Esophagus squamous epithelium (tissue), 5 donors: ENCODE data around the gene MYPN. TPM values are rescaled to one million over a fixed set of nuclear protein-coding genes. Genes with fewer than 3 reads are reported as not detected.
"Not testable (repeated sequence)": the region's sequence is repeated elsewhere in the genome, so short reads cannot be mapped to it uniquely, and the experiment has no call there.

Experiments
- DNase-seq: peaks from one replicate; lab custom pipeline; 2025; lab: John Stamatoyannopoulos, UW
- H3K27ac ChIP-seq, 4 donors: fragments of 200-600 bp; sonication (generic); one replicate each; pipeline ENCODE4 v1.5.1; 2016 to 2019; ENCODE audit warnings: mild to moderate bottlenecking in 1 of 4
- H3K27me3 ChIP-seq, 4 donors: fragments of 200-600 bp; sonication (generic); 1 replicate in 3 of 4; 2 replicates in 1 of 4; pipeline versions ENCODE4 v1.5.1 to v1.6.0; 2017 to 2021; ENCODE audit warnings: antibody characterized with exemption in 1 of 4
- H3K36me3 ChIP-seq, 3 donors: fragments of 200-600 bp; sonication (generic); one replicate each; pipeline ENCODE4 v1.5.1; 2016 to 2019
- H3K4me1 ChIP-seq, 3 donors: fragments of 200-600 bp; sonication (generic); one replicate each; pipeline ENCODE4 v1.5.1; 2017 to 2019
- H3K4me3 ChIP-seq, 4 donors: fragments of 200-600 bp; sonication (generic); 1 replicate in 3 of 4; 2 replicates in 1 of 4; pipeline ENCODE4 v1.5.1; 2016 to 2019; ENCODE audit warnings: mild to moderate bottlenecking in 2 of 4, moderate library complexity in 1 of 4
- H3K9me3 ChIP-seq, 3 donors: fragments of 200-600 bp; sonication (generic); one replicate each; pipeline ENCODE4 v1.5.1; 2016 to 2019
- POLR2A ChIP-seq, 4 donors: fragments of 450-650 bp; IDR thresholded peaks; one replicate each; pipeline ENCODE4 v1.6.1; 2017; ENCODE audit warnings: antibody characterized with exemption in 4 of 4, mild to moderate bottlenecking in 4 of 4, moderate library complexity in 3 of 4
- WGBS, 2 donors: methylation state at CpG; one replicate each; pipeline ENCODE4 v1.1.5; 2018; 5-methylcytosine and 5-hydroxymethylcytosine counted together
- intact Hi-C: fragments of 100-400 bp; cut with DNase I; formaldehyde crosslinking; loops from one replicate; pipeline ENCODE4 v1.15.0; 2022
- total RNA-seq, 4 donors: library from RNA; depleted of rRNA; stranded (reverse); fragments of >200 nt; gene quantifications; one replicate each; pipeline ENCODE4 v1.1.0, GENCODE V29; 2016
- TF ChIP-seq, protein P1 (sequence below), 6 experiments: fragments of 450-650 bp in 4 of 6; fragments of 200-600 bp in 2 of 6; sonication (generic) in 2 of 6; IDR thresholded peaks; one replicate each; pipeline ENCODE4 v1.5.1; 2016 to 2019; ENCODE audit warnings: antibody characterized with exemption in 6 of 6, mild to moderate bottlenecking in 4 of 6, moderate library complexity in 4 of 6
- donor health status: DM: yes; HTN: yes; CAD: no.

Gene MYPN
- total RNA-seq, 4 donors from 2014 or later = not detected

DNA sequence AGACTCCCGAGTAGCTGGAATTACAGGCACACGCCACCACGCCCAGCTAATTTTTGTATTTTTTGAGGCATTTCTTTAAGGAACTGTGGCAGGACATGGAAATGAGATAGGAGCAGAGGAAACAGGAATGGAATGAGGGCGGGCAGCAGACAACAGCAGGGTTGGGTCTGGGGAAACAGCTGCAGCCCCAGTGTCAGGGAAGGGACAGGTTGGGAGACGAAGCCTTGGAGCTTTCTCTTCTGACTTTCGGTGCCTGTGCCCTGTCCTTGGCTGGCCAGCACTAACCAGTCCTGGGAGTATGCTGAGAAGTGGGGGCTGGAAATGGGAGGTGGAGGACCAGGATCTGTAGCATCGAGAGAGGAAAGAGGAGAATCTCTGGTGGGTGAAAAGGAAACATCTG is 75.3 kb downstream of the MYPN start:
- no peak overlapping the region for H3K4me3 ChIP-seq
- H3K36me3 ChIP-seq = no peaks in the 10 kb centered on the region
- intact Hi-C loops = no loop called here
- no peaks in the 10 kb centered on the region for H3K4me1 ChIP-seq
- DNase-seq = no peak
- peaks cover 0 to 26% (median 0%) of the 10 kb centered on the region in 4 donors for H3K27me3 ChIP-seq
- 58 to 68% methylated on average over 4 to 7 of the region's 7 CpGs for WGBS, 2 donors
- TF ChIP-seq, protein P1, sequence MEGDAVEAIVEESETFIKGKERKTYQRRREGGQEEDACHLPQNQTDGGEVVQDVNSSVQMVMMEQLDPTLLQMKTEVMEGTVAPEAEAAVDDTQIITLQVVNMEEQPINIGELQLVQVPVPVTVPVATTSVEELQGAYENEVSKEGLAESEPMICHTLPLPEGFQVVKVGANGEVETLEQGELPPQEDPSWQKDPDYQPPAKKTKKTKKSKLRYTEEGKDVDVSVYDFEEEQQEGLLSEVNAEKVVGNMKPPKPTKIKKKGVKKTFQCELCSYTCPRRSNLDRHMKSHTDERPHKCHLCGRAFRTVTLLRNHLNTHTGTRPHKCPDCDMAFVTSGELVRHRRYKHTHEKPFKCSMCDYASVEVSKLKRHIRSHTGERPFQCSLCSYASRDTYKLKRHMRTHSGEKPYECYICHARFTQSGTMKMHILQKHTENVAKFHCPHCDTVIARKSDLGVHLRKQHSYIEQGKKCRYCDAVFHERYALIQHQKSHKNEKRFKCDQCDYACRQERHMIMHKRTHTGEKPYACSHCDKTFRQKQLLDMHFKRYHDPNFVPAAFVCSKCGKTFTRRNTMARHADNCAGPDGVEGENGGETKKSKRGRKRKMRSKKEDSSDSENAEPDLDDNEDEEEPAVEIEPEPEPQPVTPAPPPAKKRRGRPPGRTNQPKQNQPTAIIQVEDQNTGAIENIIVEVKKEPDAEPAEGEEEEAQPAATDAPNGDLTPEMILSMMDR (IDR thresholded peaks at IDR 0.05) = no peak
- no peak for TF ChIP-seq POLR2A (IDR thresholded peaks at IDR 0.05)
- no peaks in the 10 kb centered on the region for H3K9me3 ChIP-seq
- no peak overlapping the region for H3K27ac ChIP-seq

DNA sequence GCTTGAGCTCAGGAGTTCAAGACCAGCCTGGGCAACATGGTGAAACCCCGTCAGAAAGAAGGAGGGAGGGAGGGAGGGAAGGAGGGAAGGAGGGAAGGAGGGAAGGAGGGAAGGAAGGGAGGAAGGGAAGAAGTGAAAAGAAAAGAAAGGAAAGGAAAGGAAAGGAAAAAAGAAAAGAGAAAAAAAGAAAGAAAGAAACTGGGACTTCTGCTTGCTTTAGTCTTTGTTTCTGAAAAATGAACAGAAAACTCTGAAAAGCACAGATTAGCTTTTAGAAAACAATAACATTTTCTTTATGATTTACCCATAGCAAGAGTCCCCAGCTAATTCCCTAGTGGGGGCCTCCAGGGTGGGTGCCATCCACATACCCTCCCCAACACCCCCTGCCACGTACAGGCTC is 75.8 kb downstream of the MYPN start:
- H3K36me3 ChIP-seq = no peaks in the 10 kb centered on the region
- no peak for DNase-seq
- WGBS, 2 donors = 43 to 50% methylated on average over 2 of the region's 2 CpGs
- no peak overlapping the region for H3K4me3 ChIP-seq
- peaks cover 0 to 26% (median 0%) of the 10 kb centered on the region in 4 donors for H3K27me3 ChIP-seq
- H3K4me1 ChIP-seq = no peaks in the 10 kb centered on the region
- TF ChIP-seq, protein P1 (IDR thresholded peaks at IDR 0.05) = no peak
- no peak for TF ChIP-seq POLR2A (IDR thresholded peaks at IDR 0.05)
- intact Hi-C loops = no loop called here
- no peaks in the 10 kb centered on the region for H3K9me3 ChIP-seq
- no peak overlapping the region for H3K27ac ChIP-seq

DNA sequence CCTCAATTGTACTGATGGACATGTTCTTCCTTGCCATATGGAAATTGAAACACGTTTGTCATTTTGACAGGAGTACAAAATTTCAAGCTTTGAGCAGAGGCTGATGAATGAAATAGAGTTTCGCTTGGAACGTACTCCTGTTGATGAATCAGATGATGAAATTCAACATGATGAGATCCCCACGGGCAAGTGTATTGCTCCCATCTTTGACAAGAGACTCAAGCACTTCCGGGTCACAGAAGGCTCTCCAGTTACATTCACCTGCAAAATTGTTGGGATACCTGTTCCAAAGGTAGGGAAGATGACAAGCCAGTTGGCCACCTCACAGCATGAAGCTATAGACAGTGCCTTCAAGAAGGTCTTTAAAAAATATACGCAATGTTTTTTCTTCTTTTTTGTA is 79.5 kb downstream of the MYPN start:
- peaks cover 0 to 26% (median 0%) of the 10 kb centered on the region in 4 donors for H3K27me3 ChIP-seq
- 45 to 69% methylated on average over 6 of the region's 6 CpGs for WGBS, 2 donors
- DNase-seq = no peak
- H3K4me3 ChIP-seq = no peak overlapping the region
- no peaks in the 10 kb centered on the region for H3K4me1 ChIP-seq
- no peaks in the 10 kb centered on the region for H3K36me3 ChIP-seq
- H3K27ac ChIP-seq = no peak overlapping the region
- TF ChIP-seq, protein P1 (IDR thresholded peaks at IDR 0.05) = no peak
- TF ChIP-seq POLR2A (IDR thresholded peaks at IDR 0.05) = no peak
- H3K9me3 ChIP-seq = no peaks in the 10 kb centered on the region
- intact Hi-C loops = no loop called here

DNA sequence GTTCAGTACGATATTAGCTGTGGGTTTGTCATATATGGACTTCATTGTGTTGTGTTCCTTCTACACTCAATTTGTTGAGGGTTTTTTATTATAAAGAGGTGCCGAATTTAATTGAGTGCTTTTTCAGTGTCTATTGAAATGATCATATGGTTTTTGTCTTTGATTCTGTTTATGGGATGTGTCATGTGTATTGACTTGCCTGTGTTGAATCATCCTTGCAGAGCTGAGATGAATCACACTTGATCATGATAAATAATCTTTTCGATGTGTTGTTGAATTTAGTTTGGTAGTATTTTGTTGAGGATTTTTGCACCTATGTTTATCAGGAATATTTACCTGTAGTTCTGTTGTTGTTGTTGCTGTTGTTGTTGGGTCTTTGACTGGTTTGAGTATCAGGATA is 82.8 kb downstream of the MYPN start:
- H3K27ac ChIP-seq = no peak overlapping the region
- 28 to 44% methylated on average over 3 of the region's 3 CpGs for WGBS, 2 donors
- no peaks in the 10 kb centered on the region for H3K4me1 ChIP-seq
- no peaks in the 10 kb centered on the region for H3K9me3 ChIP-seq
- H3K27me3 ChIP-seq = no peaks in the 10 kb centered on the region
- H3K4me3 ChIP-seq = no peak overlapping the region
- intact Hi-C loops = no loop called here
- TF ChIP-seq POLR2A (IDR thresholded peaks at IDR 0.05) = no peak
- TF ChIP-seq, protein P1 (IDR thresholded peaks at IDR 0.05) = no peak
- DNase-seq = no peak
- H3K36me3 ChIP-seq = no peaks in the 10 kb centered on the region

DNA sequence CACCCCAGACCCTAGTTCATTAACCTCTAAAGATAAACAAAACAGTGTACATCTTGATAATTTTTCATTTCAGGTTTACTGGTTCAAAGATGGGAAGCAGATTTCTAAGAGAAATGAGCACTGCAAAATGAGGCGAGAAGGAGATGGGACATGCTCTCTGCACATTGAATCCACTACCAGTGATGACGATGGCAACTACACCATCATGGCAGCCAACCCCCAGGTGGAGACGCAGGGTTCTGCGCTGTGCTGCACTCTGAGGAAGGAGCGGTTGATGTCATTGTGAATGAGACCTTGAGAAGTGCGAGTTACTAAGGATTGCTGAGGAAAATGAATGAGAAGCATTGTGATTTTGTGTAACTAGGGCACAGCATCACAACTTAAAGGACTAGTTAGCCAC is 85.0 kb downstream of the MYPN start:
- H3K4me1 ChIP-seq = no peaks in the 10 kb centered on the region
- no peaks in the 10 kb centered on the region for H3K9me3 ChIP-seq
- no peaks in the 10 kb centered on the region for H3K36me3 ChIP-seq
- no peak overlapping the region for H3K27ac ChIP-seq
- peaks cover 0 to 10% (median 0%) of the 10 kb centered on the region in 4 donors for H3K27me3 ChIP-seq
- 80 to 88% methylated on average over 6 of the region's 6 CpGs for WGBS, 2 donors
- intact Hi-C loops = no loop called here
- DNase-seq = no peak
- H3K4me3 ChIP-seq = no peak overlapping the region
- TF ChIP-seq, protein P1 (IDR thresholded peaks at IDR 0.05) = no peak
- TF ChIP-seq POLR2A (IDR thresholded peaks at IDR 0.05) = no peak

DNA sequence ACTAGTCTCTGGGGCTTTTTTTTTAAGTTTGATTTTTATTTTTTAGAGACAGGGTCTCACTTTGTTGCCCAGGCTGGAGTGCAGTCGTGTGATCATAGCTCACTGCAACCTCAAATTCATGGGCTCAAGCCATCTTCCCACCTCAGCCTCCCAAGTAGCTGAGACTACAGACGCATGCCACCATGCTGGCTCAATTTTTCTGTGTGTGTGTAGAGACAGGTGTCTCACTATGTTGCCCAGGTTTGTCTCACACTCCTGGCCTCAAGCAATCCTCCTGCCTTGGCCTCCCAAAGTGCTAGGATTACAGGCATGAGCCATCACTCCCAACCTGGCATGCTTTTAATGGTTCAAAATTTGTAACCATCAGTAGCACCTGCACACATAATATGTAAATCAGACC is 86.5 kb downstream of the MYPN start:
- H3K36me3 ChIP-seq, H3K4me3 ChIP-seq, H3K27ac ChIP-seq, H3K4me1 ChIP-seq, H3K9me3 ChIP-seq, intact Hi-C loops, DNase-seq: not testable (repeated sequence)
- WGBS, 2 donors = 91 to 92% methylated on average over 2 of the region's 2 CpGs
- H3K27me3 ChIP-seq = peaks cover 0 to 25% (median 0%) of the 10 kb centered on the region in 4 donors
